ENCODE results near the gene MRTO4. TPM values are rescaled to one million over a fixed set of nuclear protein-coding genes. Genes with fewer than 3 reads are reported as not detected.
A peak's percentile ranks its signal among the peaks of the same experiment; 100 is the strongest.

The MRTO4 gene
- total RNA-seq, 2 experiments from 2014 or later, result 60.0 to 66.0 TPM

GRCh38 chr1:19205845-19206244, 45.8 kb upstream of the MRTO4 start:
- no peak for DNase-seq (ENCODE audit: low spot score)
- H3K27ac ChIP-seq (ENCODE audit: low read depth, low read length, poor library complexity, severe bottlenecking), result no peak overlapping the region
- H3K4me1 ChIP-seq (ENCODE audit: insufficient read depth, low read length, poor library complexity, severe bottlenecking), result peaks cover 34% of the 10 kb centered on the region
- ChIA-PET POLR2A (interaction anchor here (0.7 to 1.4 kb wide), 3 partner anchors 9 to 125 kb away, joined by 3 to 4 read pairs (median 3); no protein-coding TSS in a partner anchor), CTCF (ENCODE audit: unreplicated experiment) (no interaction called here)
- no peaks in the 10 kb centered on the region for H3K9me2 ChIP-seq (ENCODE audit: insufficient read depth, low read length)
- H3K4me3 ChIP-seq (ENCODE audit: low read depth, low read length, poor library complexity, severe bottlenecking), result no peak overlapping the region
- H3K79me2 ChIP-seq (ENCODE audit: insufficient read depth, low read depth, low read length), result peaks cover 96% of the 10 kb centered on the region
- H3K4me2 ChIP-seq (ENCODE audit: low read length), result peak overlapping the region; percentile 14; the same call in 1 of the 2 replicates
- TF ChIP-seq EZH2phosphoT487 (IDR thresholded peaks at IDR 0.05; ENCODE audit: borderline replicate concordance, low read depth, low read length), result no peak
- TF ChIP-seq CTCF (conservative IDR thresholded peaks at IDR 0.05; ENCODE audit: low read length), result no peak
- H2AFZ ChIP-seq (ENCODE audit: low read length), result no peak overlapping the region
- peaks cover 34% of the 10 kb centered on the region for H4K20me1 ChIP-seq (ENCODE audit: insufficient read depth, low read length)
- no peaks in the 10 kb centered on the region for H3K9me3 ChIP-seq (ENCODE audit: low read length)
- intact Hi-C loops (cut with micrococcal nuclease; ENCODE audit: unreplicated experiment), result no loop called here
- BruUV-seq (replicated peaks), result no TSS peak
- H3K36me3 ChIP-seq (ENCODE audit: insufficient read depth, low read length), result peaks cover 49% of the 10 kb centered on the region; the same call in 1 of the 2 replicates

GRCh38 chr1:19206947-19207346, 44.7 kb upstream of the MRTO4 start:
- H3K4me2 ChIP-seq (ENCODE audit: low read length), result peak overlapping the region; percentile 11; the same call in 1 of the 2 replicates
- no peak overlapping the region for H3K27ac ChIP-seq (ENCODE audit: low read depth, low read length, poor library complexity, severe bottlenecking)
- intact Hi-C loops (cut with micrococcal nuclease; ENCODE audit: unreplicated experiment), result no loop called here
- H3K4me3 ChIP-seq (ENCODE audit: low read depth, low read length, poor library complexity, severe bottlenecking), result no peak overlapping the region
- no peaks in the 10 kb centered on the region for H3K9me3 ChIP-seq (ENCODE audit: low read length)
- ChIA-PET POLR2A (interaction anchor here (1.4 kb wide), 1 partner anchor 11 kb away, joined by 4 read pairs; no protein-coding TSS in a partner anchor), CTCF (ENCODE audit: unreplicated experiment) (no interaction called here)
- BruUV-seq (replicated peaks), result no TSS peak
- peaks cover 96% of the 10 kb centered on the region for H3K79me2 ChIP-seq (ENCODE audit: insufficient read depth, low read depth, low read length)
- peaks cover 33% of the 10 kb centered on the region for H4K20me1 ChIP-seq (ENCODE audit: insufficient read depth, low read length)
- DNase-seq (ENCODE audit: low spot score), result no peak
- H3K36me3 ChIP-seq (ENCODE audit: insufficient read depth, low read length), result peaks cover 39% of the 10 kb centered on the region; the same call in 1 of the 2 replicates
- H2AFZ ChIP-seq (ENCODE audit: low read length), result no peak overlapping the region
- H3K9me2 ChIP-seq (ENCODE audit: insufficient read depth, low read length), result no peaks in the 10 kb centered on the region
- H3K4me1 ChIP-seq (ENCODE audit: insufficient read depth, low read length, poor library complexity, severe bottlenecking), result peaks cover 42% of the 10 kb centered on the region
- TF ChIP-seq EZH2phosphoT487 (IDR thresholded peaks at IDR 0.05; ENCODE audit: borderline replicate concordance, low read depth, low read length), result no peak
- no peak for TF ChIP-seq CTCF (conservative IDR thresholded peaks at IDR 0.05; ENCODE audit: low read length)

- Histone ChIP-seq H3K79me2 (ENCODE audit: insufficient read depth, low read depth, low read length) (peaks cover 96% of the 10 kb centered on the region), H3K9me2 (ENCODE audit: insufficient read depth, low read length) (no peaks in the 10 kb centered on the region), H3K4me2 (ENCODE audit: low read length) (peak overlapping the region; percentile 90), H3K4me3 (ENCODE audit: low read depth, low read length, poor library complexity, severe bottlenecking) (peak overlapping the region; percentile 92), H2AFZ (ENCODE audit: low read length) (no peak overlapping the region; the same call in 1 of the 2 replicates), H3K9me3 (ENCODE audit: low read length) (no peaks in the 10 kb centered on the region), H3K4me1 (ENCODE audit: insufficient read depth, low read length, poor library complexity, severe bottlenecking) (peaks cover 57% of the 10 kb centered on the region), H3K36me3 (ENCODE audit: insufficient read depth, low read length) (peaks cover 48% of the 10 kb centered on the region), H3K27ac (ENCODE audit: low read depth, low read length, poor library complexity, severe bottlenecking) (peak overlapping the region; percentile 78), H4K20me1 (ENCODE audit: insufficient read depth, low read length) (peaks cover 34% of the 10 kb centered on the region)
- CTCF ChIA-PET (ENCODE audit: unreplicated experiment), result no interaction called here
- BruUV-seq (replicated peaks), result TSS peak; percentile 59
- POLR2A ChIA-PET, result interaction anchor here (0.6 to 1.2 kb wide), 2 partner anchors 37 to 43 kb away, joined by 4 to 6 read pairs; partner anchors contain the start of genes EMC1 and MRTO4
- no peak for DNase-seq (ENCODE audit: low spot score)
- intact Hi-C loops (cut with micrococcal nuclease; ENCODE audit: unreplicated experiment), result no loop called here
- TF ChIP-seq EZH2phosphoT487 (IDR thresholded peaks at IDR 0.05; ENCODE audit: borderline replicate concordance, low read depth, low read length) (no peak), CTCF (conservative IDR thresholded peaks at IDR 0.05; ENCODE audit: low read length) (no peak)
Measured at GRCh38 chr1:19208710-19209438, 42.7 kb upstream of the MRTO4 start.
